CD14-positive monocyte (primary cell): Measurements from ENCODE around the gene SIMC1. TPM values are rescaled to one million over a fixed set of nuclear protein-coding genes. Genes with fewer than 3 reads are reported as not detected.

Source experiments
- DNase-seq, 3 donors: peaks; one replicate each; pipeline ENCODE4 v3.0.0-alpha.2; 2011 to 2022
- H2AFZ ChIP-seq: 2 replicates; pipeline ENCODE4 v1.6.0; 2012; ENCODE audit warnings: mild to moderate bottlenecking, low read depth, low read length, inconsistent platforms; ENCODE audit not compliant: insufficient read depth, poor library complexity, severe bottlenecking
- H3K27ac ChIP-seq, 2 donors: 1 replicate in 1 of 2; 2 replicates in 1 of 2; pipeline ENCODE4 v1.5.1; 2012 to 2013; ENCODE audit warnings: low read length in 2 of 2, control low read depth in 1 of 2, inconsistent platforms in 1 of 2, low read depth in 1 of 2, mild to moderate bottlenecking in 1 of 2
- H3K27me3 ChIP-seq, 2 donors: one replicate each; pipeline versions ENCODE4 v1.6.0 to v1.6.1; 2011 to 2013; ENCODE audit warnings: low read length in 2 of 2; ENCODE audit not compliant: control insufficient read depth in 2 of 2, insufficient read depth in 2 of 2
- H3K36me3 ChIP-seq, 2 donors: replicated peaks in 1 of 2; 1 replicate in 1 of 2; 2 replicates in 1 of 2; pipeline versions ENCODE4 v1.5.1 to v1.6.1; 2012 to 2013; ENCODE audit warnings: low read length in 2 of 2, control low read depth in 1 of 2, inconsistent platforms in 1 of 2, mild to moderate bottlenecking in 1 of 2; ENCODE audit not compliant: insufficient read depth in 2 of 2, control insufficient read depth in 1 of 2
- H3K4me1 ChIP-seq, 2 donors: 1 replicate in 1 of 2; 2 replicates in 1 of 2; pipeline versions ENCODE4 v1.5.1 to v1.6.1; 2012 to 2013; ENCODE audit warnings: low read length in 2 of 2, control low read depth in 1 of 2, inconsistent platforms in 1 of 2, mild to moderate bottlenecking in 1 of 2, moderate library complexity in 1 of 2; ENCODE audit not compliant: insufficient read depth in 2 of 2, control insufficient read depth in 1 of 2
- H3K4me2 ChIP-seq: replicated peaks from 2 replicates; pipeline ENCODE3; 2012; ENCODE audit warnings: low read length, moderate library complexity, mild to moderate bottlenecking; ENCODE audit not compliant: poor library complexity, severe bottlenecking; ENCODE audit errors: extremely low read depth
- H3K4me3 ChIP-seq, 3 experiments: fragments of 200-600 bp in 1 of 3; sonication (generic) in 1 of 3; replicated peaks in 1 of 3; 1 replicate in 2 of 3; 2 replicates in 1 of 3; pipeline ENCODE4 v1.5.1; 2011 to 2013; ENCODE audit warnings: low read length in 3 of 3, mild to moderate bottlenecking in 3 of 3, control low read depth in 2 of 3, low read depth in 2 of 3, inconsistent platforms in 1 of 3, moderate library complexity in 1 of 3
- H3K79me2 ChIP-seq: 2 replicates; pipeline ENCODE4 v1.6.0; 2012; ENCODE audit warnings: mild to moderate bottlenecking, control low read depth, inconsistent platforms, low read length, moderate library complexity; ENCODE audit not compliant: insufficient read depth
- H3K9ac ChIP-seq: 2 replicates; pipeline ENCODE4 v1.6.0; 2017; ENCODE audit warnings: low read length, mild to moderate bottlenecking; ENCODE audit not compliant: insufficient read depth, poor library complexity, severe bottlenecking
- H3K9me3 ChIP-seq, 2 donors: replicated peaks in 1 of 2; 1 replicate in 1 of 2; 2 replicates in 1 of 2; pipeline versions ENCODE4 v1.5.1 to v1.6.1; 2012 to 2013; ENCODE audit warnings: low read length in 2 of 2, control low read depth in 1 of 2; ENCODE audit not compliant: control insufficient read depth in 1 of 2, insufficient read depth in 1 of 2
- H4K20me1 ChIP-seq: 2 replicates; pipeline ENCODE4 v1.6.0; 2012; ENCODE audit warnings: mild to moderate bottlenecking, low read length, control low read depth, moderate library complexity; ENCODE audit not compliant: insufficient read depth
- H3K27ac Mint-ChIP-seq, 7 donors: one replicate each; pipeline ENCODE4 v1.8.0; 2020; ENCODE audit warnings: mild to moderate bottlenecking in 7 of 7, mixed read lengths in 7 of 7, moderate library complexity in 6 of 7, inconsistent platforms in 2 of 7
- H3K27me3 Mint-ChIP-seq, 3 donors: one replicate each; pipeline ENCODE4 v1.8.0; 2021 to 2022; ENCODE audit warnings: low read depth in 3 of 3, mild to moderate bottlenecking in 3 of 3, mixed read lengths in 3 of 3, moderate library complexity in 3 of 3, inconsistent platforms in 1 of 3
- H3K36me3 Mint-ChIP-seq, 2 donors: one replicate each; pipeline ENCODE4 v1.8.0; 2020; ENCODE audit warnings: mixed read lengths in 2 of 2, inconsistent platforms in 1 of 2, mild to moderate bottlenecking in 1 of 2
- H3K4me1 Mint-ChIP-seq: one replicate; pipeline ENCODE4 v1.8.0; 2020; ENCODE audit warnings: mild to moderate bottlenecking, mixed read lengths
- H3K4me3 Mint-ChIP-seq, 2 donors: one replicate each; pipeline ENCODE4 v1.8.0; 2020; ENCODE audit warnings: mild to moderate bottlenecking in 2 of 2, mixed read lengths in 2 of 2, moderate library complexity in 1 of 2
- H3K9me3 Mint-ChIP-seq, 7 donors: one replicate each; pipeline ENCODE4 v1.8.0; 2020 to 2022; ENCODE audit warnings: mixed read lengths in 7 of 7, mild to moderate bottlenecking in 6 of 7, moderate library complexity in 6 of 7, inconsistent platforms in 2 of 7
- CTCF ChIP-seq: fragments of 200-600 bp; IDR thresholded peaks from one replicate; pipeline ENCODE4 v1.8.0; 2022; ENCODE audit warnings: antibody characterized with exemption, mild to moderate bottlenecking
- WGBS: methylation state at CpG from one replicate; pipeline ENCODE4 v1.1.5; 2013; ENCODE audit warnings: missing lambda C conversion rate; ENCODE audit not compliant: insufficient coverage; 5-methylcytosine and 5-hydroxymethylcytosine counted together
- intact Hi-C, 2 donors: fragments of 100-400 bp; cut with micrococcal nuclease; formaldehyde crosslinking; loops; one replicate each; pipeline versions ENCODE4 v1.15.0 to v1.15.1; 2023
- polyA plus RNA-seq, 3 donors: library from polyadenylated mRNA; depleted of rRNA in 1 of 3; unstranded in 2 of 3; stranded (reverse) in 1 of 3; fragments of 300-500 nt in 2 of 3; fragments of >200 nt in 1 of 3; fragmentation: Illumina TruSeq in 2 of 3; gene quantifications; 1 replicate in 2 of 3; 2 replicates in 1 of 3; pipeline ENCODE4 v1.2.3, GENCODE V29; 2012 to 2021

The SIMC1 gene
- polyA plus RNA-seq, 3 donors: 2.3 to 8.4 (median 3.7) TPM

- no peaks in the 10 kb centered on the region for H3K9me3 Mint-ChIP-seq
- H3K27ac ChIP-seq: no peak overlapping the region
Measured at GRCh38 chr5:176379881-176380280, 141.7 kb downstream of the SIMC1 start.

GRCh38 chr5:176381423-176381822 lies 143.2 kb downstream of the SIMC1 start:
- Mint-ChIP-seq H3K27me3 (peaks cover 0 to 2% (median 0%) of the 10 kb centered on the region in 3 donors), H3K4me3 (no peak overlapping the region), H3K4me1 (peaks cover 6% of the 10 kb centered on the region), H3K36me3 (peaks cover 44 to 48% of the 10 kb centered on the region in 2 donors), H3K9me3 (no peaks in the 10 kb centered on the region), H3K27ac (no peak overlapping the region)
- no peak overlapping the region for H3K27ac ChIP-seq
- H3K36me3 ChIP-seq: peaks cover 39 to 58% of the 10 kb centered on the region in 2 donors
- H3K27me3 ChIP-seq: no peaks in the 10 kb centered on the region
- WGBS: 96% methylated on average over 3 of the region's 3 CpGs
- H3K4me3 ChIP-seq: no peak overlapping the region
- no peak for TF ChIP-seq CTCF
- H3K79me2 ChIP-seq: peaks cover 7% of the 10 kb centered on the region
- H3K4me1 ChIP-seq: no peaks in the 10 kb centered on the region
- H4K20me1 ChIP-seq: peaks cover 5% of the 10 kb centered on the region
- DNase-seq: no peak
- H3K9ac ChIP-seq: no peak overlapping the region
- no peak overlapping the region for H2AFZ ChIP-seq
- no peak overlapping the region for H3K4me2 ChIP-seq
- no peaks in the 10 kb centered on the region for H3K9me3 ChIP-seq
- intact Hi-C loops: loop anchor here in 1 of 2 donors (10.0 kb wide), 1 partner anchor 153 kb away; the partner anchor contains the start of gene RNF44

More at GRCh38 chr5:176379881-176380280, 141.7 kb downstream of the SIMC1 start:
- Histone ChIP-seq H3K4me3 (no peak overlapping the region), H3K4me1 (no peaks in the 10 kb centered on the region), H3K36me3 (peaks cover 32 to 42% of the 10 kb centered on the region in 2 donors), H3K4me2 (no peak overlapping the region), H3K27me3 (no peaks in the 10 kb centered on the region), H3K9ac (no peak overlapping the region), H3K9me3 (no peaks in the 10 kb centered on the region), H2AFZ (no peak overlapping the region), H4K20me1 (peaks cover 5% of the 10 kb centered on the region), H3K79me2 (no peaks in the 10 kb centered on the region)
- Mint-ChIP-seq H3K4me3 (no peak overlapping the region), H3K27ac (no peak overlapping the region), H3K4me1 (no peaks in the 10 kb centered on the region), H3K36me3 (peaks cover 32 to 36% of the 10 kb centered on the region in 2 donors), H3K27me3 (peaks cover 0 to 2% (median 0%) of the 10 kb centered on the region in 3 donors)
- no peak for DNase-seq
- WGBS: 58% methylated on average over 2 of the region's 3 CpGs
- intact Hi-C loops: loop anchor here in 1 of 2 donors (10.0 kb wide), 1 partner anchor 155 kb away; the partner anchor contains the start of gene RNF44
- no peak for TF ChIP-seq CTCF
